GM12878 (cell line): Measurements from ENCODE around the gene EHD1. TPM values are rescaled to one million over a fixed set of nuclear protein-coding genes. Genes with fewer than 3 reads are reported as not detected.

ENCODE experiments used
- ATAC-seq: fragments of 200-7000 bp; cut with Tn5 transposase; 3 replicates; pipeline ENCODE4 v1.9.1; 2020; ENCODE audit warnings: mild to moderate bottlenecking, moderate library complexity
- BruUV-seq: library from RNA; stranded (reverse); fragments of 400-500 nt; replicated peaks from 2 replicates; lab custom pipeline; 2021; lab: Mats Ljungman, UMichigan
- CTCF ChIA-PET: fragments of 300-600 bp; sonication (Branson Sonifier 250); formaldehyde crosslinking; extraction: SDS; loops from one replicate; lab custom pipeline; 2021; ENCODE audit warnings: inconsistent platforms; lab: Yijun Ruan, JAX
- POLR2A ChIA-PET: fragments of 350-600 bp; formaldehyde crosslinking; extraction: SDS; loops from one replicate; lab custom pipeline; 2021; ENCODE audit warnings: inconsistent platforms; lab: Charles Lee
- RAD21 ChIA-PET: fragments of 300-600 bp; sonication (Branson Sonifier 250); formaldehyde crosslinking; loops from one replicate; lab custom pipeline; 2023; ENCODE audit warnings: antibody characterized with exemption; ENCODE audit not compliant: unreplicated experiment; lab: Charles Lee
- SMC1A ChIA-PET: fragments of 300-600 bp; sonication (Branson Sonifier 250); formaldehyde crosslinking; loops from one replicate; lab custom pipeline; 2023; ENCODE audit not compliant: unreplicated experiment, uncharacterized antibody; lab: Charles Lee
- DNase-seq: peaks from one replicate; pipeline ENCODE4 v3.0.0-alpha.2; 2011; ENCODE audit warnings: low read depth, low spot score
- FAIRE-seq: peaks from 3 replicates; lab custom pipeline; 2011; peaks lifted over from hg19 to GRCh38; lab: Jason Lieb, UNC
- H2AFZ ChIP-seq: 2 replicates; pipeline ENCODE4 v1.6.0; 2011; ENCODE audit warnings: low read depth, low read length, control low read depth; ENCODE audit not compliant: control insufficient read depth
- H3K27ac ChIP-seq: 2 replicates; pipeline ENCODE4 v1.5.1; 2011; ENCODE audit warnings: control low read depth; ENCODE audit not compliant: control insufficient read depth, insufficient read depth
- H3K27me3 ChIP-seq, 2 experiments: replicated peaks in 1 of 2; 2 replicates each; pipeline versions ENCODE4 v1.6.0 to v1.6.1; 2011; ENCODE audit warnings: low read length in 1 of 2; ENCODE audit not compliant: control insufficient read depth in 2 of 2, insufficient read depth in 2 of 2
- H3K36me3 ChIP-seq, 2 experiments: 2 replicates each; pipeline ENCODE4 v1.5.1; 2011; ENCODE audit warnings: low read length in 1 of 2; ENCODE audit not compliant: control insufficient read depth in 2 of 2, insufficient read depth in 2 of 2
- H3K4me1 ChIP-seq: 2 replicates; pipeline ENCODE4 v1.6.1; 2011; ENCODE audit warnings: mild to moderate bottlenecking, low read length, moderate library complexity, mixed read lengths; ENCODE audit not compliant: control insufficient read depth, insufficient read depth
- H3K4me2 ChIP-seq: 2 replicates; pipeline ENCODE4 v1.6.0; 2011; ENCODE audit warnings: control low read depth; ENCODE audit not compliant: control insufficient read depth, insufficient read depth
- H3K4me3 ChIP-seq: fragments of 200-600 bp; sonication (generic); 2 replicates; pipeline ENCODE4 v1.5.1; 2016
- H3K79me2 ChIP-seq: 2 replicates; pipeline ENCODE4 v1.6.0; 2011; ENCODE audit warnings: low read length; ENCODE audit not compliant: control insufficient read depth, insufficient read depth
- H3K9ac ChIP-seq: 2 replicates; pipeline ENCODE4 v1.8.0; 2011; ENCODE audit warnings: low read length, control low read depth, mixed read lengths; ENCODE audit not compliant: control insufficient read depth, insufficient read depth
- H3K9me3 ChIP-seq: replicated peaks from 3 replicates; pipeline ENCODE4 v1.5.1; 2011; ENCODE audit warnings: mild to moderate bottlenecking, low read length; ENCODE audit not compliant: control insufficient read depth, insufficient read depth
- H4K20me1 ChIP-seq: 2 replicates; pipeline ENCODE4 v1.6.0; 2011; ENCODE audit not compliant: control insufficient read depth, insufficient read depth
- CUX1 ChIP-seq: IDR thresholded peaks from 2 replicates; pipeline ENCODE4 v1.6.1; 2012; ENCODE audit warnings: improper control_type of control experiment, low read depth, low read length; ENCODE audit not compliant: insufficient replicate concordance
- DPF2 ChIP-seq: fragments of 450-650 bp; IDR thresholded peaks from 2 replicates; pipeline ENCODE4 v1.6.1; 2017; ENCODE audit warnings: mild to moderate bottlenecking
- FOS ChIP-seq: IDR thresholded peaks from 3 replicates; pipeline ENCODE4 v1.6.1; 2011; ENCODE audit warnings: borderline replicate concordance; ENCODE audit not compliant: insufficient read length; ENCODE audit errors: extremely low read depth
- FOXM1 ChIP-seq: IDR thresholded peaks from 2 replicates; pipeline ENCODE4 v1.6.1; 2012; ENCODE audit warnings: low read depth, mild to moderate bottlenecking, inconsistent platforms, low read length, moderate library complexity
- GATAD2B ChIP-seq: fragments of 450-650 bp; conservative IDR thresholded peaks from 2 replicates; pipeline ENCODE4 v1.6.1; 2017; ENCODE audit warnings: low read depth, mild to moderate bottlenecking, moderate library complexity
- HDGF ChIP-seq: fragments of 450-650 bp; IDR thresholded peaks from 2 replicates; pipeline ENCODE4 v1.6.1; 2016; ENCODE audit warnings: antibody characterized with exemption
- IRF4 ChIP-seq: IDR thresholded peaks from 2 replicates; pipeline ENCODE4 v1.6.1; 2011; ENCODE audit warnings: low read depth, low read length
- MYB ChIP-seq: fragments of 150-350 bp; IDR thresholded peaks from 2 replicates; pipeline ENCODE4 v1.6.1; 2014; ENCODE audit warnings: mild to moderate bottlenecking, low read depth, low read length, borderline replicate concordance
- NBN ChIP-seq: fragments of 450-650 bp; IDR thresholded peaks from 2 replicates; pipeline ENCODE4 v1.6.1; 2016
- PAX8 ChIP-seq: fragments of 450-650 bp; IDR thresholded peaks from 2 replicates; pipeline ENCODE4 v1.6.1; 2017; ENCODE audit warnings: mild to moderate bottlenecking, moderate library complexity
- PKNOX1 ChIP-seq: fragments of 450-650 bp; IDR thresholded peaks from 2 replicates; pipeline ENCODE4 v1.6.1; 2016; ENCODE audit warnings: mild to moderate bottlenecking
- POLR2AphosphoS2 ChIP-seq: IDR thresholded peaks from 2 replicates; pipeline ENCODE4 v1.6.1; 2011; ENCODE audit warnings: low read depth, mild to moderate bottlenecking, low read length, improper control_type of control experiment, moderate library complexity
- RAD21 ChIP-seq: IDR thresholded peaks from 2 replicates; pipeline ENCODE4 v1.6.1; 2011; ENCODE audit warnings: mild to moderate bottlenecking, low read depth, low read length, moderate library complexity; ENCODE audit not compliant: insufficient read depth
- RAD51 ChIP-seq: fragments of 450-650 bp; IDR thresholded peaks from 2 replicates; pipeline ENCODE4 v1.6.1; 2016; ENCODE audit warnings: moderate library complexity, mild to moderate bottlenecking, inconsistent platforms
- SIX5 ChIP-seq: IDR thresholded peaks from 2 replicates; pipeline ENCODE4 v1.6.1; 2011; ENCODE audit warnings: mild to moderate bottlenecking, low read depth, low read length, moderate library complexity; ENCODE audit not compliant: severe bottlenecking
- SMAD1 ChIP-seq: fragments of 450-650 bp; IDR thresholded peaks from 2 replicates; pipeline ENCODE4 v1.6.1; 2018; ENCODE audit warnings: mild to moderate bottlenecking, low read depth; ENCODE audit not compliant: partially characterized antibody
- STAT1 ChIP-seq: fragments of 450-650 bp; conservative IDR thresholded peaks from 2 replicates; pipeline ENCODE4 v1.6.1; 2014; ENCODE audit warnings: antibody characterized with exemption, mild to moderate bottlenecking
- WGBS: methylation state at CpG from one replicate; pipeline ENCODE4 v1.1.6; 2016; ENCODE audit warnings: low lambda C conversion rate; ENCODE audit not compliant: insufficient replicate concordance, insufficient coverage; ENCODE audit errors: missing lambda C conversion rate; 5-methylcytosine and 5-hydroxymethylcytosine counted together
- in situ Hi-C: fragments of 300-500 bp; cut with MboI; formaldehyde crosslinking; loops from 9 replicates; pipeline ENCODE4 v1.14.3; 2018; ENCODE audit warnings: mixed read lengths
- intact Hi-C: fragments of 100-400 bp; cut with micrococcal nuclease; formaldehyde crosslinking; loops from one replicate; pipeline ENCODE4 v1.14.2; 2022; ENCODE audit not compliant: unreplicated experiment
- polyA plus RNA-seq, 11 experiments: library from polyadenylated mRNA; depleted of rRNA in 4 of 11; unstranded in 6 of 11; stranded (reverse) in 5 of 11; fragments of >200 nt; fragmentation: Nextera tagmentation in 4 of 11; fragmentation: Illumina TruSeq in 1 of 11; extraction: Ambion mirVana in 4 of 11; extraction: Trizol in 1 of 11; gene quantifications; 1 replicate in 1 of 11; 2 replicates in 10 of 11; pipeline versions ENCODE4 v1.2.1 to v1.2.3, GENCODE V29; 2011 to 2016; ENCODE audit warnings: inconsistent platforms in 2 of 11, missing spikeins in 2 of 11, low read depth in 1 of 11
- total RNA-seq, 4 experiments: library from RNA; depleted of rRNA in 3 of 4; stranded (reverse); fragments of >200 nt in 3 of 4; fragmentation: Illumina TruSeq in 1 of 4; extraction: Trizol in 1 of 4; gene quantifications; 2 replicates each; pipeline versions ENCODE4 v1.2.1 to v1.2.3, GENCODE V29; 2013 to 2021
- TF ChIP-seq, protein P1 (sequence below): IDR thresholded peaks from 2 replicates; pipeline ENCODE4 v1.6.1; 2012; ENCODE audit warnings: low read depth, low read length, improper control_type of control experiment

Gene EHD1
- total and polyA plus RNA-seq, 10 of the 15 experiments (the other 5 are each of a cell fraction or from before 2014, with no cell fraction given) = 1.0 to 165 (median 66.5) TPM

- Histone ChIP-seq H3K4me2 (peak overlapping the region; percentile 97), H3K4me3 (peak overlapping the region; percentile 81), H2AFZ (peak overlapping the region; percentile 62), H3K27me3 (no peaks in the 10 kb centered on the region), H3K4me1 (peaks cover 37% of the 10 kb centered on the region), H3K27ac (peak overlapping the region; percentile 75), H3K36me3 (peaks cover 3 to 5% of the 10 kb centered on the region in 2 experiments; a peak in 3 of 4 replicates), H3K79me2 (peaks cover 30% of the 10 kb centered on the region), H3K9me3 (no peaks in the 10 kb centered on the region), H3K9ac (peak overlapping the region; percentile 67), H4K20me1 (no peaks in the 10 kb centered on the region)
- ChIA-PET SMC1A (interaction anchor here (1.0 to 1.5 kb wide), 2 partner anchors 44 to 318 kb away, joined by 4 read pairs; partner anchors contain the start of genes FAU and MRPL49), CTCF (interaction anchor here (0.5 to 5.8 kb wide), 6 partner anchors 10 to 65 kb away, joined by 3 to 41 read pairs (median 4); no protein-coding TSS in a partner anchor), POLR2A (interaction anchor here (0.6 to 5.4 kb wide), 3 partner anchors 25 to 117 kb away, joined by 3 to 33 read pairs (median 3); partner anchors contain the start of gene SF1), RAD21 (interaction anchor here (2.8 kb wide), 1 partner anchor 25 kb away, joined by 12 read pairs; the partner anchor contains the start of gene SF1)
- 67% methylated on average over 15 of the region's 15 CpGs for WGBS
- ATAC-seq (no peak), FAIRE-seq (peak; percentile 69), DNase-seq (no peak)
- in situ Hi-C loops (no loop called here), intact Hi-C loops (no loop called here)
- TF ChIP-seq MYB (no peak), RAD21 (no peak), FOXM1 (no peak), DPF2 (no peak), SMAD1 (no peak), CUX1 (no peak), RAD51 (no peak), STAT1 (no peak), PAX8 (no peak), NBN (no peak), IRF4 (no peak), FOS (no peak), SIX5 (no peak), HDGF (no peak), POLR2AphosphoS2 (no peak), GATAD2B (no peak), PKNOX1 (no peak)
- TF ChIP-seq, protein P1, sequence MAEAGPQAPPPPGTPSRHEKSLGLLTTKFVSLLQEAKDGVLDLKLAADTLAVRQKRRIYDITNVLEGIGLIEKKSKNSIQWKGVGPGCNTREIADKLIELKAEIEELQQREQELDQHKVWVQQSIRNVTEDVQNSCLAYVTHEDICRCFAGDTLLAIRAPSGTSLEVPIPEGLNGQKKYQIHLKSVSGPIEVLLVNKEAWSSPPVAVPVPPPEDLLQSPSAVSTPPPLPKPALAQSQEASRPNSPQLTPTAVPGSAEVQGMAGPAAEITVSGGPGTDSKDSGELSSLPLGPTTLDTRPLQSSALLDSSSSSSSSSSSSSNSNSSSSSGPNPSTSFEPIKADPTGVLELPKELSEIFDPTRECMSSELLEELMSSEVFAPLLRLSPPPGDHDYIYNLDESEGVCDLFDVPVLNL = no peak
- no TSS peak for BruUV-seq
Measured at GRCh38 chr11:64803846-64804345, 74.5 kb downstream of the EHD1 start.
